Activated CD4-positive, alpha-beta T cell treated with anti-CD3 and anti-CD28 coated beads for 36 hours (primary cell): ENCODE measurements around the gene MYH9. TPM values are rescaled to one million over a fixed set of nuclear protein-coding genes. Genes with fewer than 3 reads are reported as not detected.
A peak's percentile ranks its signal among the peaks of the same experiment; 100 is the strongest.

Experiments used
- ATAC-seq: fragments of 200-7000 bp; cut with Tn5 transposase; one replicate; pipeline ENCODE4 v1.10.0; 2021; ENCODE audit warnings: mild to moderate bottlenecking, moderate library complexity
- CTCF ChIA-PET: fragments of 350-600 bp; sonication (Branson Sonifier 250); formaldehyde crosslinking; loops from one replicate; lab custom pipeline; 2021; ENCODE audit warnings: antibody characterized with exemption; lab: Charles Lee
- POLR2A ChIA-PET: fragments of 350-600 bp; sonication (Branson Sonifier 250); formaldehyde crosslinking; loops from one replicate; lab custom pipeline; 2021; ENCODE audit warnings: antibody characterized with exemption, inconsistent platforms; lab: Charles Lee
- DNase-seq: peaks from one replicate; pipeline ENCODE4 v3.0.0-alpha.2; 2020
- H3K27ac Mint-ChIP-seq: one replicate; pipeline ENCODE4 v1.8.0; 2021; ENCODE audit warnings: mixed read lengths
- H3K27me3 Mint-ChIP-seq: one replicate; pipeline ENCODE4 v1.8.0; 2021; ENCODE audit warnings: mixed read lengths
- H3K36me3 Mint-ChIP-seq: one replicate; pipeline ENCODE4 v1.8.0; 2021; ENCODE audit warnings: low read depth, mixed read lengths
- H3K4me1 Mint-ChIP-seq: one replicate; pipeline ENCODE4 v1.8.0; 2021; ENCODE audit warnings: mixed read lengths
- H3K4me3 Mint-ChIP-seq: one replicate; pipeline ENCODE4 v1.8.0; 2021; ENCODE audit warnings: mild to moderate bottlenecking, moderate library complexity, mixed read lengths
- H3K9me3 Mint-ChIP-seq: one replicate; pipeline ENCODE4 v1.8.0; 2021; ENCODE audit warnings: low read depth, mixed read lengths
- intact Hi-C, 2 experiments: fragments of 100-400 bp; cut with DNase I in 1 of 2; cut with micrococcal nuclease in 1 of 2; formaldehyde crosslinking; loops; one replicate each; pipeline versions ENCODE4 v1.14.2 to v1.15.1; 2022 to 2024; cut with DNase I, micrococcal nuclease
- total RNA-seq, 2 experiments: library from RNA; stranded (reverse); gene quantifications; one replicate each; pipeline ENCODE4 v1.2.3, GENCODE V29; 2021

MYH9 gene
- total RNA-seq, 2 experiments from 2014 or later, result 720 to 773 TPM

DNA sequence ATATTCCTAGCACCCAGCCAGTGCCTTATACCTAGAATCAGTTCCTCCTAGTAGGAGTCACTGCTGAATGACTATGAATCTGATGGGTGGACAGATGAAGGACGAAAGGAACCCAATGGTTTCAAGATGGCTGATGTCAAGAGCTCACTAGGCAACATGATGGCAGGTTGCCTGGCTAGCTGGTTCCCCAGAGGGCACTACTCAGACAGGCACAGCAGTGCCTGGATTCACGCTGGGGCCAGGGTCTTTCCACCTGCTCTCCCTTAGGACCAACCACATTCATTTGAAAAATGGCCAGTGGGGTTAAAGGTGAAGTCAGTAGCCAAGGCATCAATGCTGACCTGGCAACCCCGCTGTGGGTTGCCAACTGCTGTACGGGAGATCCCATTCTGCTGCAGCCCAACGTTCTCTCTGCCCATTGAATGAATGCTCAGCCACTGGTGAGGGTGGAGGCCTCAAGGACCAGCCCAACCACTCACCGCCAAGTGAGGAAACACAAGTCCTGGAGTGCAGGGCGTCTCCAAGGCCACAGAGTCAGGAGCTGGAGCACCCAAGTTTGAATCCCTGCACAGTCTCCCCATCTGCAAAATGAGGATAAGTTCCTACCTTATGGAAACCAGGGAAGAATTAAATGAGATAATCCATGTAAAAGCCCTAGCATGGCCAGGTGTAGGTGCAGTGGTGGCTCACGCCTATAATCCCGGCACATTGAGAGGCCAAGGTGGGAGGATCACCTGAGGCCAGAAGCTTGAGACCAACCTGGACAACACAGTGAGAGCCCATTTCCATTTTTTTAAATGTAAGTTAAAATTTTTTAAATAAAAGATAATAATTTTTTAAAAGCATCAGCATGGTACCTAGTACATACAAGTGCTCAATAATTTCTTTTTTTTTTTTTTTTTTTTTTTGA, 12.4 kb downstream of the MYH9 start:
- ChIA-PET POLR2A (interaction anchor here (0.6 to 2.8 kb wide), 8 partner anchors 10 to 76 kb away, joined by 3 to 24 read pairs (median 4); partner anchors contain the start of gene MYH9), CTCF (interaction anchor here (0.8 to 2.2 kb wide), 9 partner anchors 8 to 80 kb away, joined by 3 to 11 read pairs (median 4); no protein-coding TSS in a partner anchor)
- Mint-ChIP-seq H3K36me3 (peaks cover 79% of the 10 kb centered on the region), H3K4me1 (peaks cover 96% of the 10 kb centered on the region), H3K27me3 (no peaks in the 10 kb centered on the region), H3K27ac (peak overlapping the region; percentile 93), H3K4me3 (peak overlapping the region; percentile 54), H3K9me3 (no peaks in the 10 kb centered on the region)
- no peak for DNase-seq
- ATAC-seq, result no peak
- intact Hi-C loops, result no loop called here

- Mint-ChIP-seq H3K4me1 (peaks cover 96% of the 10 kb centered on the region), H3K27me3 (no peaks in the 10 kb centered on the region), H3K4me3 (peak overlapping the region; percentile 54), H3K27ac (peak overlapping the region; percentile 93), H3K36me3 (peaks cover 78% of the 10 kb centered on the region), H3K9me3 (no peaks in the 10 kb centered on the region)
- intact Hi-C loops, result no loop called here
- ATAC-seq (peak; percentile 71), DNase-seq (peak; percentile 86)
- ChIA-PET POLR2A (interaction anchor here (0.6 to 1.4 kb wide), 7 partner anchors 11 to 77 kb away, joined by 3 to 6 read pairs (median 3); partner anchors contain the start of gene MYH9), CTCF (interaction anchor here (0.6 to 2.2 kb wide), 7 partner anchors 9 to 81 kb away, joined by 3 to 11 read pairs (median 3); partner anchors contain the start of gene MYH9)
These were observed 13.2 kb downstream of the MYH9 start for GRCh38 chr22:36374603-36375024.

DNA sequence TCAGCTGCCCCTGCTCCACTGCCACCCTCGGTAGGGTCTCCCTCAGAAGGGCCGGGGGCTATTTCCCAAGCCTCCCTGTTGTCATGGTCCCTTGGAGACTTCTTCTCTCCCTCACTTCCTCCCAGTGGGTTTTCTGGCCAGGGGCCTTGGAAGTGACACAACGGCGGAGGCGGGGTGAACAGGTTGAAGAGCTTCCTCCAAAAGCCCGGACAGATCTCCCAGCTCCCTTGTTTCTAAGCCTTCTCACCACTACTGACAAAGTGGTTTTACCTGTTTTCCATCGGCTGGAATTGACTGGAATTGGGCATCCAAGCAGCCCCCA, 14.5 kb downstream of the MYH9 start:
- no peaks in the 10 kb centered on the region for H3K9me3 Mint-ChIP-seq

GRCh38 chr22:36371920-36372319, 15.8 kb downstream of the MYH9 start:
- intact Hi-C loops, result loop anchor here in 1 of 2 experiments (2.0 kb wide), 1 partner anchor 13 kb away; no protein-coding TSS in a partner anchor
- Mint-ChIP-seq H3K9me3 (no peaks in the 10 kb centered on the region), H3K36me3 (peaks cover 71% of the 10 kb centered on the region), H3K4me1 (peaks cover 95% of the 10 kb centered on the region), H3K4me3 (peak overlapping the region; percentile 63), H3K27ac (peak overlapping the region; percentile 98), H3K27me3 (no peaks in the 10 kb centered on the region)
- ChIA-PET CTCF (interaction anchor here (1.0 to 1.4 kb wide), 3 partner anchors 13 to 43 kb away, joined by 3 to 4 read pairs (median 4); no protein-coding TSS in a partner anchor), POLR2A (interaction anchor here (0.6 to 1.6 kb wide), 2 partner anchors 39 to 99 kb away, joined by 3 to 4 read pairs; no protein-coding TSS in a partner anchor)
- DNase-seq (no peak), ATAC-seq (no peak)

More for the DNA sequence above, 14.5 kb downstream of the MYH9 start:
- Mint-ChIP-seq H3K27ac (peak overlapping the region; percentile 98), H3K4me3 (peak overlapping the region; percentile 12), H3K4me1 (peaks cover 95% of the 10 kb centered on the region), H3K36me3 (peaks cover 72% of the 10 kb centered on the region), H3K27me3 (no peaks in the 10 kb centered on the region)
- CTCF ChIA-PET, result interaction anchor here (1.4 to 1.7 kb wide), 2 partner anchors 8 to 44 kb away, joined by 4 to 5 read pairs; no protein-coding TSS in a partner anchor
- no peak for ATAC-seq
- POLR2A ChIA-PET, result interaction anchor here (0.6 to 0.7 kb wide), 2 partner anchors 8 to 13 kb away, joined by 3 read pairs; no protein-coding TSS in a partner anchor
- intact Hi-C loops, result no loop called here
- DNase-seq, result no peak

DNA sequence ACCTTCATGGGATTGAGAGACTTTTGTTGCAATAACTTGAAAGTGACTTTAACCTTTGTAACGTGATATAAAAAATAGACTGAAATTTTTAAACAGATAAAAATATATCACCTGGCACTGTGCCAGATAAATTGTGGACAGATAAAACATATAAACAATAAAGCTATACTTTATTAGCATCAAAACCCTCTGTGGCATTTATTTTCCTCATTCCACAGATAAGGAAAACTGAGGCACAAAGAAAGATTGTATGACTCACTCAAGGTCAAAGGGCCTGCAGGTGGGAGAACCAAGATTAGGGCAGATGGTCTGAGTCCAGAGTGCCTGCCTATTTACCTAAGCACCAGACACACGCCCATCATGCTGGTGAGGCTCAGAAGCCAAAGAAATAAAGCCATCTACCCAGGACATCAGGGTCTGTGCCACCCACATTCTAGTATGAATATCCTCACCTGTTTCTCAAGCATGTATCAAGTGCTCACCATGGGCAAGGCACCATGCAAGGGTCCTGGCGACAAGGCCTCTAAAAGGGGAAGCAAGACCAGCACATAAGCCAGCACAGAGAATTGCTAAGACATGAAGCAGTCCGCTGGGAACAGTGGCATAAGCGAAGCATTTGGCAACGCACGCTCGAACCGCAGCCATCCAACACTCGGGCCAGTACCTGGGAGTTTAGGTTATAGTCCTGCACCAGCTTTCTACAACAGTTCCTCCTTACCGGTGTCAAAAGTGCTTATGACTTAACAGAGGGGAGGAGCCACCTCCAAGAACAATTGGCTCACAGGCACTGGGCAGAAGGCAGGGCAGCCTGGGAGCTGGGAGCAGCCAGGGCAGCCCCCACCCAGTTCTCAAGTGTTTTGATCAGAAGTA, 17.6 kb downstream of the MYH9 start:
- intact Hi-C loops, result loop anchor here (2.0 to 10.0 kb wide), 2 partner anchors 15 to 875 kb away; partner anchors contain the start of gene RAC2 (in 1 of the 2)
- Mint-ChIP-seq H3K36me3 (peaks cover 67% of the 10 kb centered on the region), H3K27ac (peak overlapping the region; percentile 98), H3K27me3 (no peaks in the 10 kb centered on the region), H3K4me3 (peak overlapping the region; percentile 63), H3K9me3 (no peaks in the 10 kb centered on the region), H3K4me1 (peaks cover 97% of the 10 kb centered on the region)
- ChIA-PET POLR2A (interaction anchor here (0.9 to 1.4 kb wide), 2 partner anchors 9 to 112 kb away, joined by 3 read pairs; partner anchors contain the start of gene TXN2), CTCF (interaction anchor here (1.0 to 1.8 kb wide), 4 partner anchors 9 to 100 kb away, joined by 3 to 6 read pairs (median 4); no protein-coding TSS in a partner anchor)
- ATAC-seq (peak; percentile 43), DNase-seq (peak; percentile 62)

GRCh38 chr22:36369004-36369921, 18.5 kb downstream of the MYH9 start:
- ATAC-seq, result no peak
- ChIA-PET POLR2A (interaction anchor here (0.7 to 1.4 kb wide), 2 partner anchors 113 to 307 kb away, joined by 3 read pairs; partner anchors contain the start of gene TXN2), CTCF (interaction anchor here (1.7 kb wide), 1 partner anchor 10 kb away, joined by 5 read pairs; no protein-coding TSS in a partner anchor)
- H3K4me1 Mint-ChIP-seq, result peaks cover 98% of the 10 kb centered on the region
- H3K4me3 Mint-ChIP-seq, result peak overlapping the region; percentile 63
- peak; percentile 73 for DNase-seq
- H3K36me3 Mint-ChIP-seq, result peaks cover 67% of the 10 kb centered on the region
- no peaks in the 10 kb centered on the region for H3K27me3 Mint-ChIP-seq
- peak overlapping the region; percentile 98 for H3K27ac Mint-ChIP-seq
- H3K9me3 Mint-ChIP-seq, result no peaks in the 10 kb centered on the region
- intact Hi-C loops, result loop anchor here in 1 of 2 experiments (10.0 kb wide), 1 partner anchor 876 kb away; the partner anchor contains the start of gene RAC2

GRCh38 chr22:36368359-36368983, 19.3 kb downstream of the MYH9 start:
- peaks cover 99% of the 10 kb centered on the region for H3K4me1 Mint-ChIP-seq
- H3K9me3 Mint-ChIP-seq, result no peaks in the 10 kb centered on the region
- peaks cover 71% of the 10 kb centered on the region for H3K36me3 Mint-ChIP-seq
- CTCF ChIA-PET, result no interaction called here
- intact Hi-C loops, result loop anchor here in 1 of 2 experiments (10.0 kb wide), 1 partner anchor 876 kb away; the partner anchor contains the start of gene RAC2
- POLR2A ChIA-PET, result interaction anchor here (0.7 kb wide), 1 partner anchor 306 kb away, joined by 3 read pairs; no protein-coding TSS in a partner anchor
- no peaks in the 10 kb centered on the region for H3K27me3 Mint-ChIP-seq
- ATAC-seq (no peak), DNase-seq (peak; percentile 66)
- H3K4me3 Mint-ChIP-seq, result peak overlapping the region; percentile 63
- H3K27ac Mint-ChIP-seq, result peak overlapping the region; percentile 96

DNA sequence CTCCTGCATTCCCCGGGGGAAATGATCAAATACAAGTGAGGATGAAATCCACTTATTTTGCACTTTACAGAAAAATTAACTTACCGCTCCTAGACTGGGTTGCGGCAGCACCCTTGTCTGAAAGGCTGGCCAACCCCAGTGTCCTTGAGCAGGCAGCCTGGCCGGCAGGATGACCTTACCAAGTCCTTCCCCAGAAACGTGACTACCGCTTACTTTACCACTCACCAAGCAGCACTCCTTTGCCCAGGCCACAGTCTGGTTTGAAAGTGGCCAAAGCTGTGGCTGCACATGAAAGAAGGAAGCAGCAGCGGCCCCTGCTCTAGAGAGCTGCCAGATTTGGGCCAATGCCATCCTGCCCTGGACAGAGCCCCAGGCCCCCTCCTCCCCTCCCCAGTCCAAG, 20.3 kb downstream of the MYH9 start:
- peak overlapping the region; percentile 67 for H3K4me3 Mint-ChIP-seq
- ChIA-PET POLR2A (interaction anchor here (0.7 kb wide), 1 partner anchor 17 kb away, joined by 6 read pairs; no protein-coding TSS in a partner anchor), CTCF (interaction anchor here (1.0 to 1.6 kb wide), 2 partner anchors 9 to 23 kb away, joined by 3 to 8 read pairs; no protein-coding TSS in a partner anchor)
- no peak for ATAC-seq
- H3K36me3 Mint-ChIP-seq, result peaks cover 71% of the 10 kb centered on the region
- peaks cover 99% of the 10 kb centered on the region for H3K4me1 Mint-ChIP-seq
- intact Hi-C loops, result loop anchor here in 1 of 2 experiments (10.0 kb wide), 1 partner anchor 877 kb away; the partner anchor contains the start of gene RAC2
- no peaks in the 10 kb centered on the region for H3K9me3 Mint-ChIP-seq
- H3K27ac Mint-ChIP-seq, result peak overlapping the region; percentile 96
- no peaks in the 10 kb centered on the region for H3K27me3 Mint-ChIP-seq
- DNase-seq, result no peak

DNA sequence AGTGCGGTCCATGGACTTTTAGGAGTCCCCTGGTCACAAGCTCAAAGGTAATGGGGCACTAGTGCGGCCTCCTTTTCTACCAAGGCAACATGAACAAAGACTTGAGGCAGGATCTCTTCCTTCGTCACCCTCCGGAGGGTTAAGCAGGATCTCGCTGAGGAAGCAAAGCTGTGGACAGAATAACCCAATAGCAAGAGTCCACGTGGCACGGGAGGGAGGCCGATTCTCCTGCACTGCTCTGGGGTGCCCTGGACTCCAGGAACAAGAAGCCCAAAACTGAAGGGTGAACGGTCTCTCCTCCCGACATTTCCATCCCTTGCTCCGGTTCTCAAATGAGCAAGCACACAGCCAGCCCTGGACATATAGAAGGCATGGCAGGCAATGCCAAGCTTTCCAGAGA, 20.7 kb downstream of the MYH9 start:
- ChIA-PET CTCF (interaction anchor here (1.0 to 1.6 kb wide), 2 partner anchors 10 to 22 kb away, joined by 3 to 8 read pairs; no protein-coding TSS in a partner anchor), POLR2A (interaction anchor here (0.7 kb wide), 1 partner anchor 17 kb away, joined by 6 read pairs; no protein-coding TSS in a partner anchor)
- H3K36me3 Mint-ChIP-seq, result peaks cover 69% of the 10 kb centered on the region
- no peaks in the 10 kb centered on the region for H3K27me3 Mint-ChIP-seq
- H3K9me3 Mint-ChIP-seq, result no peaks in the 10 kb centered on the region
- ATAC-seq (no peak), DNase-seq (no peak)
- H3K4me1 Mint-ChIP-seq, result peaks cover 99% of the 10 kb centered on the region
- peak overlapping the region; percentile 67 for H3K4me3 Mint-ChIP-seq
- peak overlapping the region; percentile 96 for H3K27ac Mint-ChIP-seq
- intact Hi-C loops, result loop anchor here in 1 of 2 experiments (10.0 kb wide), 1 partner anchor 878 kb away; the partner anchor contains the start of gene RAC2
